ENCODE results near the gene ZNF189. TPM values are rescaled to one million over a fixed set of nuclear protein-coding genes. Genes with fewer than 3 reads are reported as not detected.

ZNF189 gene
- total and polyA plus RNA-seq, 12 donors: 17.8 to 86.8 (median 35.1) TPM

DNA sequence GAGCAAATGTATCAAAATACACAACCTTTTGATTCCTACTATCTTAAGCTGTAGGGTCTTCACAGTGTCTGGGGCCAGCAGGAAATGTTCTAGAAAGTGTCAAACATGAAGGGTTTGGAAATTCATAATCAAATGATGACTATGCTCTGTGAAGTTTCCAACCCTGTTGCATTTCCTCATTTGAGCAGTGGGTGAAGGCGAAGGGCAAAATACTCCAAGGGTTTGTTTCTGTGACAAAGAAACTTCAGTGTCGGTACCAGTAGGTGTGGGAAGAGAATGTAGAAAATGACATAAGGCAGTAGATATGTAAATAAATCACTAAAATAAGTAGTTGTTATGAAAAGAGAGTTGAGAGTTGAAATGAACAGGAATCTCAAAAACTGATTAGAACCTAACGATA, 36.3 kb downstream of the ZNF189 start:
- TF ChIP-seq POLR2A (IDR thresholded peaks at IDR 0.05): no peak
- TF ChIP-seq, protein P1, sequence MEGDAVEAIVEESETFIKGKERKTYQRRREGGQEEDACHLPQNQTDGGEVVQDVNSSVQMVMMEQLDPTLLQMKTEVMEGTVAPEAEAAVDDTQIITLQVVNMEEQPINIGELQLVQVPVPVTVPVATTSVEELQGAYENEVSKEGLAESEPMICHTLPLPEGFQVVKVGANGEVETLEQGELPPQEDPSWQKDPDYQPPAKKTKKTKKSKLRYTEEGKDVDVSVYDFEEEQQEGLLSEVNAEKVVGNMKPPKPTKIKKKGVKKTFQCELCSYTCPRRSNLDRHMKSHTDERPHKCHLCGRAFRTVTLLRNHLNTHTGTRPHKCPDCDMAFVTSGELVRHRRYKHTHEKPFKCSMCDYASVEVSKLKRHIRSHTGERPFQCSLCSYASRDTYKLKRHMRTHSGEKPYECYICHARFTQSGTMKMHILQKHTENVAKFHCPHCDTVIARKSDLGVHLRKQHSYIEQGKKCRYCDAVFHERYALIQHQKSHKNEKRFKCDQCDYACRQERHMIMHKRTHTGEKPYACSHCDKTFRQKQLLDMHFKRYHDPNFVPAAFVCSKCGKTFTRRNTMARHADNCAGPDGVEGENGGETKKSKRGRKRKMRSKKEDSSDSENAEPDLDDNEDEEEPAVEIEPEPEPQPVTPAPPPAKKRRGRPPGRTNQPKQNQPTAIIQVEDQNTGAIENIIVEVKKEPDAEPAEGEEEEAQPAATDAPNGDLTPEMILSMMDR (IDR thresholded peaks at IDR 0.05): no peak
- Histone ChIP-seq H3K4me3 (no peak overlapping the region), H3K27me3 (no peaks in the 10 kb centered on the region), H3K27ac (no peak overlapping the region), H3K4me1 (replicated peaks in 1 of 2) (peaks cover 0 to 23% of the 10 kb centered on the region in 2 donors), H3K9me3 (replicated peaks in 1 of 3) (no peaks in the 10 kb centered on the region), H3K36me3 (replicated peaks in 1 of 2) (no peaks in the 10 kb centered on the region)
- no peak for DNase-seq
- WGBS, 4 donors: 71 to 83% (median 80%) methylated on average over 3 of the region's 3 CpGs
- intact Hi-C loops (cut with DNase I): no loop called here

DNA sequence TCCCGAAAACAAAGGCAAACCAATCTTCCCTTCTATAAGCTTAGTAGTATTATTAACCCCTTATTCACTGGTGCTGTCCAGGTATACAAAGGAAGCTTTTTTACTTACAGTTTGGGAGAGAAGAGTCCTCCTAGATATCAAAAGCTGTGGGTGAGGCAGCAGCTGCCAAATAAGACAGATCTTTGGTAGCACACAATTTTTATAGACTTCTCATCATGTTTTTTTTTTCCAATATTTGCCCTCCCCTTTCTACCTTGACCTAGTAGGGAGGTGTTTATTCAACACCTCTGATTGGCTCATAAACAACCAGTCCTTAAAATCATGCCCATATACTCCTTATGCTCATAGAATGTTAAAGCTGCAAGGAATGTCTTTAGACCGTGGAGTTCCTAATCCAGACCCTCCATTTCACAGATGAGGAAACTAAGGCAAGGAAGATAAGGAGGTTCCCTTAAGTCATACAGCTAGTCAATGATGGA, 37.0 kb downstream of the ZNF189 start, which contains the start of gene ALDOB:
Gene ALDOB, minus strand, starts transcription at position 174 of the 479 bp plus-strand sequence. CDS start 4,887 bp downstream, outside the sequence.
- no peaks in the 10 kb centered on the region for H3K9me3 ChIP-seq (replicated peaks in 1 of 3)
- no peaks in the 10 kb centered on the region for H3K36me3 ChIP-seq (replicated peaks in 1 of 2)
- DNase-seq: no peak
- intact Hi-C loops (cut with DNase I): no loop called here
- no peak within 1 kb of the TSS for H3K27ac ChIP-seq
- H3K4me3 ChIP-seq: no peak within 1 kb of the TSS
- H3K4me1 ChIP-seq (replicated peaks in 1 of 2): peaks cover 0 to 23% of the 10 kb centered on the region in 2 donors
- 69 to 82% (median 74%) methylated on average over 2 of the region's 2 CpGs for WGBS, 4 donors
- TF ChIP-seq, protein P1 (IDR thresholded peaks at IDR 0.05): no peak
- no peak for TF ChIP-seq POLR2A (IDR thresholded peaks at IDR 0.05)
- H3K27me3 ChIP-seq: no peaks in the 10 kb centered on the region

DNA sequence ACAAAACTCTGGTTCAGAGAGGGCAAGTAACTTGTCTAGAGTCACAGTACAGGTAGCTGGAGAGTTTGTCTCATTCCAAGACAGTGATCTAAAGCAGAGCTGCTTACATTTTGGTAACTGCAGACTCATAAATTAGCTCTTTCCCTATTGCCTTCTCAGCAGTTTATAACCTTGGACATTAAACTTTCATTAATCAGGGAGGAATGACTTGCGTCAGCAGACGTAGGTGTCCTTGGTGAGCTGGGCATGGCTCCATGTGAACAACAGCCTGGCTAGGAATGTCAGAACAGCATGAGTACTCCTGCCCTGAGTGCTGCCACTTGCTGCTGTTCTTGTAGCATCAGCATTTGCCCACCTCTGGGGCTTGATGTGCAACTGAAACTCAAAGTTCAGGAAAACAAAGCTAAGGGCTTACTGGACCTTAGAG, 39.2 kb downstream of the ZNF189 start:
- Histone ChIP-seq H3K27me3 (no peaks in the 10 kb centered on the region), H3K4me3 (no peak overlapping the region), H3K36me3 (replicated peaks in 1 of 2) (no peaks in the 10 kb centered on the region), H3K9me3 (replicated peaks in 1 of 3) (no peaks in the 10 kb centered on the region), H3K4me1 (replicated peaks in 1 of 2) (peaks cover 0 to 16% of the 10 kb centered on the region in 2 donors), H3K27ac (peak overlapping the region; percentile 20 to 75 (median 60))
- WGBS, 4 donors: 38 to 65% (median 53%) methylated on average over 2 of the region's 2 CpGs
- TF ChIP-seq POLR2A (IDR thresholded peaks at IDR 0.05): peak in 1 of 2 donors; percentile 84
- TF ChIP-seq, protein P1 (IDR thresholded peaks at IDR 0.05): peak in 1 of 6 experiments; percentile 4
- intact Hi-C loops (cut with DNase I): no loop called here
- peak; percentile 85 to 96 (median 93) for DNase-seq

DNA sequence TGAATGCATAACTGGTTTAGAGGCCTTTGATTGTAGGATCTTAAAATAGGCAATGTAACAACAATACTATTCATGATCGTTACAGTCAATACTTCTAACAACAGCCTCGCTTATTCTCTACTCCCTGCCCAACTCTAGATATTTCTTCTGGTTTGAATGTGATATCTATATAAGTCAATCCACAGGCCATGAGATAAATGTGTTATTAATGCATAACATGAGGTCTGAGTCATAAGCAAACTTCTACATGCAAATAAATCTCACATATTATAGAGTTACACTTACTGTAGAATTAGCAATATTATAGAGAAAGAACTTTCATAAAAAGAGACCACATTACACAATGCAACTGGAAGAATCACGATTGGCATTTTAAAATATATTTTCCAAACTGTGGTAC, 39.9 kb downstream of the ZNF189 start:
- Histone ChIP-seq H3K36me3 (replicated peaks in 1 of 2) (no peaks in the 10 kb centered on the region), H3K9me3 (replicated peaks in 1 of 3) (no peaks in the 10 kb centered on the region), H3K27ac (peak overlapping the region; percentile 20 to 75 (median 60)), H3K4me3 (no peak overlapping the region), H3K4me1 (replicated peaks in 1 of 2) (peaks cover 0 to 9% of the 10 kb centered on the region in 2 donors), H3K27me3 (no peaks in the 10 kb centered on the region)
- WGBS, 4 donors: 67 to 79% (median 72%) methylated on average over 3 of the region's 3 CpGs
- intact Hi-C loops (cut with DNase I): no loop called here
- no peak for DNase-seq
- TF ChIP-seq, protein P1 (IDR thresholded peaks at IDR 0.05): no peak
- no peak for TF ChIP-seq POLR2A (IDR thresholded peaks at IDR 0.05)

Data from adrenal gland (tissue), 12 donors.